NCI-H1048 (cell line): ENCODE measurements around the gene HSPA12B.

Experiments
- DNase-seq: peaks from one replicate; lab custom pipeline; 2025; lab: John Stamatoyannopoulos, UW

The HSPA12B gene, protein sequence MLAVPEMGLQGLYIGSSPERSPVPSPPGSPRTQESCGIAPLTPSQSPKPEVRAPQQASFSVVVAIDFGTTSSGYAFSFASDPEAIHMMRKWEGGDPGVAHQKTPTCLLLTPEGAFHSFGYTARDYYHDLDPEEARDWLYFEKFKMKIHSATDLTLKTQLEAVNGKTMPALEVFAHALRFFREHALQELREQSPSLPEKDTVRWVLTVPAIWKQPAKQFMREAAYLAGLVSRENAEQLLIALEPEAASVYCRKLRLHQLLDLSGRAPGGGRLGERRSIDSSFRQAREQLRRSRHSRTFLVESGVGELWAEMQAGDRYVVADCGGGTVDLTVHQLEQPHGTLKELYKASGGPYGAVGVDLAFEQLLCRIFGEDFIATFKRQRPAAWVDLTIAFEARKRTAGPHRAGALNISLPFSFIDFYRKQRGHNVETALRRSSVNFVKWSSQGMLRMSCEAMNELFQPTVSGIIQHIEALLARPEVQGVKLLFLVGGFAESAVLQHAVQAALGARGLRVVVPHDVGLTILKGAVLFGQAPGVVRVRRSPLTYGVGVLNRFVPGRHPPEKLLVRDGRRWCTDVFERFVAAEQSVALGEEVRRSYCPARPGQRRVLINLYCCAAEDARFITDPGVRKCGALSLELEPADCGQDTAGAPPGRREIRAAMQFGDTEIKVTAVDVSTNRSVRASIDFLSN

DNA sequence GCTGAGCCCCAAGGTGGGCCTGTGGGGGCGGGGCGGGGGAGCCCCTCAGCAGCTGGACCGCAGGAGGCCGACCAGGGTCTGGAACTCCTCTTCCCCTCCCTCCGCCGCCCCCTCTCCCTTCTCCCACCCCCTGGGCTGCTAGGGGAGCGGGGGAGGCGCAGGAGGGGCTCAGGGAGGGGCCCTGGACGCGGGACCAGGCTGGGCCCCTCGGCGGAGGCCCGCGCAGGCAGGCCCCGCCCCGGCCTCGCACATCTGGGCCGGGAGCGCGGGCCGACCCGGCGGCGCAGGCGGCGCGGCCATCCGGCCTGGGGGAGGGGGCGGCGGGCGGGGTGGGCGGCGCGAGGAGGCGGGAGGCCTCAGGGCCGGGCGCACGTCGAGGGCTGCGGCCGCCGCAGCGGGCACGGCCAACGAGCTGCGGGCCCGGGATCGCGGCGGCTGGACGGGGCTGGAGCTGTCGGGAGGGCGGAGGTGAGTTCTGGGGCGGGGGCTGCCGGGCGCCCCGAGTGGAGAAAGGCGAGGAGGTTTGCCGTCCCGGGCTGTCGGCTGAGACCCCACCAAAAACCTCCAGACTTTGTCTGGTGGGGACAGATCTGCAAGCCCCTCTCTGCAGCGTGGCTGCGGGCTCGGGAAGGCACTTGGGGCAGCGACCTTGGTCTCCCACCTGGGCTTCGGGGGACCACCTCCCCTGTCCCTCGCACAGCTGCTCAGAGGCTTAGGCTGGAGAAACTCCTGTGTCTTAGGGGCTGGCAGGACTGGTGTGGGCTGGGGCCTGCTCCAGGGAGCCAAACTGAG is at the start of gene HSPA12B:
Gene HSPA12B, plus strand, starts transcription at position 359 of the 792 bp plus-strand sequence. CDS start 5,990 bp downstream, outside the sequence.
- no peak for DNase-seq

DNA sequence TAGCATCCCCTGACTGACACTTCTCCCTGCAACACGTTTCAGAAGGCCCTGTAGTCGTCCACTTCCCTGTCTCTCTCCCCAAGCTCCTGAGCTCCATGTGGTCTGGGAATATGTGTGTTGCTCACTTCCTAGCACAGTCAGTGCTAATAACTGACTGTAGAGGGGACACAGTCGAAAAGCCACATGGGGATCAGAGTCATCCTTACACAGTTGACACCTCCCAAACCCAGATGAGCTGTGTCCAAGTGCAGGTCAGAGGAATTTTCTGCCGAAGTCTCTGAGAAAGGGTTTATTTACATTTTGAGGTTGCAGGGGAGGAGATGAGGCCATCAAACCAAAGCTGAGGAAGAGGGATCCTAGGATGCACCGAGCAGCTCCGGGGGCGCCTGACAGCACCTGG is 47.1 kb upstream of the HSPA12B start:
- DNase-seq, result no peak

DNA sequence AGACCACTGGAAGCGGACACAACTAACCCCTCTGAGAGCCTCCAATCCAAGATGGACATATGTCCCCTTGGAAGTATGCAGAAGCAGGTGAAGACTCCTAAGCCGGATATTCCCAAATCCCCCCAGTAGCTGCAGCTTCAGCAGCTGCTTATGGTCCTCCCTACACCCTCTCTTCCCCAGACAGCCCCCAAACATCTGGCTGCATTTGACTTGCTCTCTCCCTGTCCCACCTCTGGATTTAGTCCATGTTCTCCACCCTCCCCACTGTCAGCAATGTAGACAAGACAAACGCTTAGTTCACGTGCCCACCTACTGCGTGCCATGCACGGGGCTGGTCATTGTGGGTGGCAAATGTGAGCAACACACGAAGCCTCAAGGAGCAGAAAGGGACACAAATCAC is 46.1 kb upstream of the HSPA12B start:
- DNase-seq, result no peak

DNA sequence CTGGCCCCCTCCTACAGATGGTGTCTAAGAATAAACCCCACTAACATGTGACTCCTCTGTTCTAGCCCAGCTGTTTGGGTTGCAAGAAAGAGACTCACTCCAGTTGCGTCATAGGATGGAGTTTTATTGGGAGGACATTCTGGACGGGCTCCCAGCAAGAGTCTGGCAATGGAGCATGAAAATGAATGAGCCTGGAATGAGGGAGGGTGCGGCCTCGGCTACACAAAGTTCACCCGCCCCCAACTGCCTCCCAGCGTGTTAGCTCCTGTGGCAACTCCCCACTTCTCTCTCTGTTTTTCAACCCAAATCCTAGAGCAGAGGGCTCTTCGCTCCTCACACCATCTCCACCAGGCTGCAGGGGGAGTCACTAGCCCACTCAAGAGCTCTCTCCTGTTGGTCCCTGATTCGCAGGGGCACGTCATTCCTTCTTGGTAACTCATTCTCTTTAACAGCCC is 45.6 kb upstream of the HSPA12B start:
- DNase-seq, result no peak

DNA sequence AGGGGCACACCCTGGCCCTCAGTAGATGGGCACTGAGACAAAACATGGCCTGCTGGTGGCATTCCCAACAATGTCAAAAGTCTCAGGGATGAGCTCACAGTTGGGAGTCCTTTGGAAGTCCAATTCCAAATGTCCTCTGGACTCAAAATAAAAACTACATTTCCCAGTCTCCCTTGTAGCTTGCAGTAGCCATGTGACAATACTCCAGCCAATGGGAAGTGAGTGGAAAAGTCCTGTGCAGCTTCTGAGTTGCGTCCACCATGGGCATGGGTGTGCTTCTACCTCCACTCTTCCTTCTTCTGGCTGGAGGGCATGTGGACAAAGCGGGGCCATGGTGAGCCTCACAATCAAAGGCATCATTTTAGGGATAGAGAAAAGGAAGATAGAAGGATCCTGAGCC is 44.8 kb upstream of the HSPA12B start:
- no peak for DNase-seq

DNA sequence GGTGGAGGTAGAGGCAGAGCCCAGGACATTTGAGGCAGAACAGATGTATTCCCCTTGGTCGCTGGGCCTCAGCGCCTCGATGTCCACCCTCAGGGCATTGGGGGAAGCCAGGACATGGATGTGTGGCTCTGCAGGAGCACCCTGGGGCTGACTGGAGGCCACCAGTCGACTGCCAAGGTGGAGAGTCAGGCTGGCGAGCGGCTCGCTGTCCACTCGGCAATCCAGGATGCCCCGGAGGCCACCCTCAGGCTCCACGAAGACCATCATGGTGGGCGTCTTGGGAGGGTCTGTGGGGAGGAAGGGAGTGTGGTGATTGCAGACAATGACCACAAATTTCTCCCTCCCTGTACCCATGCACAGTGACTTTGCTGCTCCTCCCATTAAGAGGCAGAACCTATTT is 42.5 kb upstream of the HSPA12B start:
- no peak for DNase-seq

DNA sequence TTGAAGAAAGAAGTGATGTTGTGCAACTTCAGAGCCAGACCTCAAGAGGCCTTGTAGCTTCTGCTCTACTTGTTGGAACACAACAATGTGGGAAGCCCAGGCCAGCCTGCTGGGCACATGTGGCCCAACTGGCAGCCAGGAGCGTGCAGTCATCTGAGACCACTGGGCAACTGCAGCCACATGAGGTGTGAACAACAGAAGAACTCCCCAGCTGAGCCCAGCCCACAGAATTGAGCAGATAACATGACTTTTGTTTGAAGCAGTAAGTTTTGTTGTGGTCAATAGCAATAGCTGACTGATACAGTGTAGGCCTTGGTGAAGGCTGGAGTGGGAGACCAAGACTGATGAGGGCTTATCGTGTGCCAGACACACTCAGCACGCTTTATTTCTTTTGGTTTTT is 42.1 kb upstream of the HSPA12B start:
- DNase-seq, result no peak

DNA sequence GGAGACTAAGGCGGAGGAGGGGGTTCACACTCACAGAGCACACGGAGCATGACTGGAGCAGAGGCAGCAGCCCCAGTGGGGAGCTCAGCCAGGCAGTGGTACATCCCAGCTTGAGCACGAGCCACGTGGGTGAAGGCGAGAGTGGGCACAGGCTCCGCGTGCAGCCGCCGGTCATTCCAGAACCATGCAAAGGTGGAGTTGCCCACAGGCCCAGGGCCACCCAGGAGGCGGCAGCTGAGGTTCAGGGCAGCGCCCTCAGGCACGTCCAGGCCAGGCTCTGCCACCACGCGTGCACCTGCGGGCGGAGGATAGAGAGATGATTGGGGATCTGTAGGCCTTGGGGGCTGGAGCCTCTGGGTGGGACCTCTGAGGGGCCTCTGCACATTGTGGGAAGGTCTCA is 41.2 kb upstream of the HSPA12B start:
- no peak for DNase-seq

DNA sequence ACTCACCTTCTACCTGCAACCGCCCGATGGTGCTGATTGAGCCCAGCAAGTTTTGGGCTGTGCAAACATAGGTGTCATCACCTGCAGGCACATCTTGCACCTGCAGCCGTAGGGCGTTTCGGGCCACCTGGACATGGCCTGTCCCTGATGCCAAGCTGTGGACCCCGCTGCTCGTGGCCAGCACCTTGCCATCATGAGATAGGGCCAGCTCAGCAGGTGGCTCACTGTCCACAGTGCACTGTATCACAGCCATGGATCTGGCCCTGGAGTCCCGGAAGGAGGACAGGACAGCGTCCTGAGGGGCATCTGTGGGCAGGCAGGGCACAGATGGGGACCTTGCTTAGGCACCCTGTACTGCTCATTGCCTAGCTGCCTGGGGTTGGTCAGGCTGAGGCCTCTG is 40.6 kb upstream of the HSPA12B start:
- no peak for DNase-seq

DNA sequence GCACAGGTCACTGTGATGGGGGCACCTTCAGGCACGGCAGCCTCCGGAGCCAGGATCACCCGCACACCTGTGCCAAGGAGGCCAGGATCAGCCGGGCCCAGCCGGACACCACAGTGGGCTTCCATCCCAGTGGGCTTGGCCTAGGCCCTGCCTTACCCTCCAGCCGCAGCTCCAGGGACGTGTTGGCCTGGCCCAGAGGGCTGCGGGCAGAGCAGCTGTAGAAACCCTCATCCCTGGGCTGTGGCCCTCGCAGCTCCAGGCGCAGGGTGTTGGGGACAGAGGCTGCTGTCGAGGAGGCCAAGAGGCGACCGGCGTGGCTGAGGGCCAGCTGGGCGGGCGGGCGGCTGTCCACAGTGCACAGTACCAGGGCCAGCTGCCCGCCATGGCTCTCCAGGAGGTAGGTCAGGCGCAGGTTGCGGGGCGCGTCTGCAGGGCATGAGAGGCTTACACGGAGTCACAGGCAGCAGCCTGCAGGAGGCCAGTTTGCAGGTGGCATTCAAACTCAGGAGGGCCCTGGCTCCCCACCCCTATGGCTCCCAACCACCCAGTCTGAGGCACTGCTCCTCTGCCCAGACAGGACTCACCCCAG is 39.7 kb upstream of the HSPA12B start:
- DNase-seq, result no peak

DNA sequence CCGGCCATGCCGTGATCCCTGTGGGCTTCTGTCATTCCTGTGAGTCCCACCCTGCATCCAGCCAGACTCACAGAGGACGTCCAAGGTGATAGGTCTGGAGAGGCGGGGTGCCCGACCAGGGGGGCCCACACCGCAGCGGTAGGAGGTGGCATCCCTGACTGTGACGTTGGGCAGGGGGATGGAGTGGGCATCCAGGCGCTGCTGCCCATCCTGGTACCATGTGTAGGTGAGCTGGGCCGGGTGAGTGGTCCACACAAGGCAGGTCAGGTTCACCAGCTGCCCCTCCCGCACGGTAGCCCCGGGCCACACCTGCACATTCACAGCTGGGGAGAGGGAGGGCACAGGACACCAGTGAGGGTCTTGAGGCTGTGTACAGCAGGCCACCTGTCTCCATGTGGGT is 39.1 kb upstream of the HSPA12B start:
- no peak for DNase-seq

DNA sequence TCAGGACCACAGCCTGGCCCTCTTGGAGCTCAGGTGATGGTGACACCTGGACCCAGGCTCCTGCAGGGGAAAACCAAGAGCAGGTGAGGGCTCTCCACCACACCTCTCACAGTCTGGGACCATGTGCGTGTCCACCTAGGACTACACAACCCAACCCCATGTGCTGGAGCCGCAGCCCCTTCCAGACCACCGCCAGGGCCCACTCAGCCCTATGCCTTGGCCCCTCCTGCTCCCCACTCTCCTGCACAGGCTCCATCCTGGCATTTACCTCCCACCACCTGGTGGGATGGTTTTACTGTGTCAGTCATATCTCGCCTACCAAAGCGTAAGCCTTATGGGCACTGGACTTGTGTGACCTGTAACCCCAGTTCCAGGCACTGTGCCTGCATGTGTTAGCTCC is 37.6 kb upstream of the HSPA12B start:
- DNase-seq, result no peak

DNA sequence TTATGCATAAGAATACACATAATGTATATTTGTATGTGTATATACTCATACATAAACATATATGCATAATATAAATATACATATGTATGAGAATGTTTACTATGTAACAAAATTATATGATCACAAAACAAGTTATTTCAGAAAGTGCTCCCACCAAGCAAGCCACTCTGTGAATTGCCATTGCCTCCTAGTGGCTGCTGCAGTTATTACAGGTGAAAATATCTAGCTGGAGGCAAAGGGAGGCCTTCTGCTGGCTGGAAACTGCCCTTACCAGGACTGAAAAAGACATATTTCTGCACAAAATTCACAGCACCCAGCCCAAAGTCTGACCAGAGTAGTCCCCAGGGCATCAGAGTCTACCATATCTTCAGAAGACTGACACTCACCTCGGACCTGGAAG is 36.3 kb upstream of the HSPA12B start:
- DNase-seq, result no peak

DNA sequence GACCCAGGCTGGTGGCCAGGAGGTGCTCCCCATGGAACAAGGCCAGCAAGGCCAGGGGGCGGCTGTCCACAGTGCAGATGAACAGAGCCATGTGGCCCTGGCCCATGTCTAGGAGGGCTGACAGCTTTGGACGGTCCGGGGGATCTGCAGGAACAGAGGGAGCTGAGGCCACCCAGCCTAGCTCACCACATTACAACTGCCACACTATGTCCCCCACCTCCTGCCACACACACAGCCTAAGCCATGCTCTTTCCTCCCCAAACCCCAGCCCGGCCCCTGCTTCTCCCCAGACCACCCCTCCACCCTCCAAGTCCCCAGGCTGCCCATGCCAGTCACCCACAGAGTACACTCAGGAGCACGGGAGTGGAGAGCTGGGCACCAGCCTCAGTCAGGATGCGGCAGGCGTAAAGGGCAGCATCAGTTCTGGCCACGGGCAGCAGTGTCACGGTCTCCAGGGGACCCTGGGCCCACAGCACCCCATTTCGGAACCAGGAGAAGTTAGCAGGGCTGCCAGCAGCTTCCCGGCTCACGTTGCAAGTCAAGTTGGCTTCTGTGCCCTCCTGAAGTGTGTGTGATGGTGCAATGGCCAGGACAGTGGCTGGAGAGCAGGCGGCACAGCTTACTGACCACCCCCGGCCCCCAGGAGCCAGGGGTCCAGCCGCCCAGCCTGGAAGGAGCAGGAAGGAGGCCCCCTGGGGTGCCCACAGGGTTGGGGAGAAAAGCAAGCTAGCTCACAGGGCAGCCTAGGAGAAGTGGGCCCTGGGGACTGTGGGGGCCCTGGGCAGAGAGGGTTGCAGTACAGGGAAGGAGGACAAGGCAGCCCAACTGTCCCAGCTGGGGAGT is 35.5 kb upstream of the HSPA12B start:
- DNase-seq, result no peak

DNA sequence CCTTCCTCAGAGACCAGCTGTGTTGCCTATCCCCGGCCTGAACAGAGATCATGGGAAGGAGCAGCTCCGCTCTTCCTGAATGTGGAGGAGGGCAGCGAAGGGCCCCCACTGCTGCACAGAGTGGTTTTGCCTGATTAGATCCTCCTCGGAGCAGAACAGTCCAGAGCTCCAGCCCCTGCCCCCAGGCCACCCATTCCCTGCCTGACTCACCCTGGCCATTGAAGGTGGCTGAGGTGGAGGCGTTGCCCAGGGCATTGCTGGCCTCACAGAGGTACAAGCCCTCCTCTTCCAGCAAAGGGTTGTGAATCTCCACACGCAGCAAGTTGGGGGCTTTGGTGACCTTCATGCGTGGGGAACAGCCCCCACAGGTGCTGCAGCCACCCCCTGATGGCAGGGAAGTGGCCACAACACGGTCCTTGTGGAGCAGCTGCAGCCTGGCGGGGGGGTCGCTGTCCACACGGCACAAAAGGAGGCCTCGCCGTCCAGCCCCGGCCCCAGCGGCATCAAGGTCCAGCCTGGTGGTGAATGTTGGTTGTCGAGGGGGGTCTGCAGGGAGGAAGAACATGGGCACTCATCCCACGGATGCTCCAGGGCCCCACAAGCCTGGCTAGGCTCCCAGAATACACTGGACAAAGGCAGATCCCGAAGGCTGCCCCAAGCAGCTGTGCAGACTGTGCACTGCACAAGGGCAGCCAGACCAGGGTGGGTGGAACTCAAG is 34.7 kb upstream of the HSPA12B start:
- no peak for DNase-seq

DNA sequence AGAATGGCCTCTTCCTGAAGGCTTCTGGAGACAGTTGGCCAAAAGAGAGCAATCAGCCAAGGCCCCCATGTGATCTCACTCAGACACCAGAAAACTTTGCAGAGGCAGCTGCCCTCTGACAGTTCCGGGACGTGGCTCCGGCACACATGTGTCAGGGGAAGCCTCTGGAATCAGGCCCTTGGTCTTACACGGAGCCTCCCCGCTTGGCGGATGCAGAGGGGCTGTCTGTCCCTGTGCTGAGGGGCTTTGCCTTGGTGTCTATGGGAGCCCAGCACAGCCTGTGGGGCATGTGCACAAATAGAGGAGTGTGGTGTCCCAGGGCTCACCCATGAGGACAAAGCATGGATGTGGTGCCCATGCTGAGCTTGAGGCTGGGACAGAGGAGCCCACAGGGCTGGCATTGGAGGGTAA is 33.9 kb upstream of the HSPA12B start:
- no peak for DNase-seq

DNA sequence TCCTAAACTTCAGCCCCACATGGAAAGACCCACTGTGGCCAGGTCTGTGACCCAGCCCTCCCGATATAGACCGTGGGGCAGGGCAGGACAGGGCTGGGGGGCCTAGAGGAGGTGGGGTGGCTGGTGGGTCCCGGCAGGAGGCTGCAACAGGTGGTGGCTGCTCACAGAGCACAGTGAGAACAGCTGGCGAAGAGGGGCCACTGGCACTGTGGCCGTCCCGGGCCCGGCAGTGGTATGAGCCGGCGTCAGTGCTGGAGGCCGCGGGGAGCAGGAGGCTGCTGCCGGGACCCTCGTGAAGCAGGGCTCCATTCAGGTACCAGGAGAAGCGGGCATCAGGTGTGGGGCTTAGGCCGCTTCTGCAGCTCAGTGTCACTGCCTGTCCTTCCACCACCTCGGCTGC is 33.4 kb upstream of the HSPA12B start:
- DNase-seq, result no peak

DNA sequence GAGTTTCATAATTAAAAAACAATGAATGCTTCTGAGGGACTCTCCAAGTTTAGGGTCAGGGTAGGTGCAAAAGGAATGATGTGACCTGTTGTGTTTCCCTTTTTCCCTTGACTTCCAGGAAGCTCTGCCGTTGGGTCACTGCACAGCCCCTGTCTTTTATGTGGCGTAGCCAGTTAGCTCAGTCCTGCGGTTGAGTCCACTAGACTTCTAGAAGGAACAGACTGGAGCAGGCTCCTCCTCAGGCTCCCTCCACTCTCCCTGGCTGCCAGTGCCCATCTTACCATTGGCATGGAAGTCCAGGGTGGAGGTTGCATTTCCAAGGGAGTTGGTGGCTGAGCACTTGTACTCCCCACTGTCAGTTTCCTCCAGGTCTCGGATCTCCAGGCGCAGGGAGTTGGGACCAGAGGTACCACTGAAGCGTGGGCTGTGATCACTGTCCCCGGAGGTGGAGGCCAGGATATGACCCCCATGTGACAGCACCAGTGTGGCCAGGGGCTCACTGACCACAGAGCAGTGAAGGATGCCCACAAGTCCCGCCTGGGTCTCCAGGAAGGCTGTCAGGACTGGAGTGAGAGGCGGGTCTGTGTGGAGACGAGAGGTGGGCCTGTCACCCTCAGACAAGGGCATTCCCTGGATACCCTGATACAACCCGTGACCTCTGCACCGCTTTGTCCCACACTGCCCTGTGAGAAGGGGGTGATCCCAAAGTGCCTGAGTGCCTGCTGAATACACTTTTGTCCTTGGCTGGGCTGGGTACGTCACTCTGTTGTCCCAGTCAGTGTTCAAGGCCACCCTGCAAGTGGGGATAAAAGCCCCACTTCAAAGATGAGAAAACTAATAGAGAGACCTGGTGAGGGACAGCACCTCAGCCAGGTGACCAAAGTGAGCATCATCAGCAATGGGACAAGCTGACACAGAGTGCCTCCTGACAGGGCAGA is 31.2 kb upstream of the HSPA12B start:
- no peak for DNase-seq

DNA sequence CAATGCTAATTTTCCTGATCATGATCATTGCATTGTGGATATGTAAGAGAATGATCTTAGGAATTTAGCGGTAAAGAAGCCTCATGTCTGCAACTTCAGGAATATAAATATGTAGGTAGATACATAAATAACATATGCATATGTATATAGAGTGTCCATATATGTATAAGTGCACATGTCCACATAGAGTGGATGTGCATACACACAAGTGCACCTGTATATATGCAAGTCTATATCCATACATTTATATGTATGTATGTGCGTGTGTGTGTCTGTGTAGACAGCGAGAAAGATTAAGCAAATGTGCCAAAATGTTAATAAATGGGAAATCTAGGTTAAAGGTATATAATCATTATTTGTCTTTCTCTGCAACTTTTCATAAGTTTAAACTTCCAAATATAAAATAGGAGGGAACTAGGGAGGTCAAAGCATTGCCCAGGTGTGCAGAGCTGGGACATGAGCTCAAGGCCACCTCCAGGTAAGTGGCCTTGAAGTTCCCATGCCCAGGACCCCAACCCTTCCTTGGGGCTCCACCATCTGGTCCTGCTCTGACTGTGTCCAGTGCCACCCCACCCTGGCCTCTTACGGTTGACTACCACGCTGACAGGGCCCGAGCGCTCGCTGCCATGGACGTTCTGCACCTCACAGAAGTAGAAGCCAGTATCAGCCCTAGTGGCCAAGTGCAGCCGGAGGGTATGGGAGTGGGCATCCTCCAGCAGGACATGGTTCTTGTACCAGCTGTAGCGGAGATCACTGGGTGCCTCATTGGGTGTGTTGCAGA is 29.7 kb upstream of the HSPA12B start:
- no peak for DNase-seq
